Neural progenitor cell (in vitro differentiated cells): ENCODE measurements around the gene RHBDL3. TPM values are rescaled to one million over a fixed set of nuclear protein-coding genes. Genes with fewer than 3 reads are reported as not detected.
"Not testable (repeated sequence)": the region's sequence is repeated elsewhere in the genome, so short reads cannot be mapped to it uniquely, and the experiment has no call there.

ENCODE experiments used
- DNase-seq: peaks from one replicate; pipeline ENCODE4 v3.0.0-alpha.2; 2016; ENCODE audit warnings: low spot score
- H2AFZ ChIP-seq: fragments of 200-600 bp; sonication (generic); replicated peaks from 2 replicates; pipeline ENCODE4 v1.6.1; 2016; ENCODE audit warnings: antibody characterized with exemption
- H3F3A ChIP-seq: fragments of 200-600 bp; sonication (generic); 2 replicates; pipeline ENCODE4 v1.6.1; 2016; ENCODE audit warnings: antibody characterized with exemption, low read depth
- H3K27ac ChIP-seq: fragments of 200-600 bp; sonication (generic); 2 replicates; pipeline ENCODE4 v1.5.1; 2016; ENCODE audit warnings: mild to moderate bottlenecking
- H3K27me3 ChIP-seq: fragments of 200-600 bp; sonication (generic); 2 replicates; pipeline ENCODE4 v1.6.1; 2016; ENCODE audit warnings: mild to moderate bottlenecking, moderate library complexity
- H3K36me3 ChIP-seq: fragments of 200-600 bp; sonication (generic); 2 replicates; pipeline ENCODE4 v1.5.1; 2016
- H3K4me1 ChIP-seq: fragments of 200-600 bp; sonication (generic); 2 replicates; pipeline ENCODE4 v1.6.1; 2016; ENCODE audit warnings: mixed run types
- H3K4me2 ChIP-seq: fragments of 200-600 bp; sonication (generic); 2 replicates; pipeline ENCODE4 v1.6.1; 2016
- H3K4me3 ChIP-seq: fragments of 200-600 bp; sonication (generic); 2 replicates; pipeline ENCODE4 v1.5.1; 2016
- H3K79me2 ChIP-seq: fragments of 200-600 bp; sonication (generic); 2 replicates; pipeline ENCODE4 v1.6.1; 2016; ENCODE audit warnings: low read depth
- H3K9ac ChIP-seq: fragments of 200-600 bp; sonication (generic); 2 replicates; pipeline ENCODE4 v1.6.1; 2016
- H3K9me3 ChIP-seq: fragments of 200-600 bp; sonication (generic); 2 replicates; pipeline ENCODE4 v1.5.1; 2016; ENCODE audit warnings: low read depth
- H4K20me1 ChIP-seq: fragments of 200-600 bp; sonication (generic); 2 replicates; pipeline ENCODE4 v1.6.1; 2016; ENCODE audit warnings: low read depth
- H3K27ac Mint-ChIP-seq: 3 replicates; pipeline ENCODE4 v1.8.0; 2021; ENCODE audit warnings: mixed read lengths
- H3K27me3 Mint-ChIP-seq: 2 replicates; pipeline ENCODE4 v1.8.0; 2022; ENCODE audit warnings: low read depth, mild to moderate bottlenecking, inconsistent platforms, moderate library complexity, mixed read lengths; ENCODE audit not compliant: insufficient read depth
- H3K36me3 Mint-ChIP-seq: 3 replicates; pipeline ENCODE4 v1.8.0; 2021; ENCODE audit warnings: mixed read lengths
- H3K4me1 Mint-ChIP-seq: 3 replicates; pipeline ENCODE4 v1.8.0; 2021; ENCODE audit warnings: mixed read lengths
- H3K4me3 Mint-ChIP-seq: 3 replicates; pipeline ENCODE4 v1.8.0; 2021; ENCODE audit warnings: mild to moderate bottlenecking, moderate library complexity, mixed read lengths
- H3K9me3 Mint-ChIP-seq: 3 replicates; pipeline ENCODE4 v1.8.0; 2020; ENCODE audit warnings: mixed read lengths
- EZH2 ChIP-seq: fragments of 200-600 bp; sonication (generic); IDR thresholded peaks from 2 replicates; pipeline ENCODE4 v1.6.1; 2017; ENCODE audit warnings: antibody characterized with exemption, mild to moderate bottlenecking, moderate library complexity
- EZH2phosphoT487 ChIP-seq: fragments of 200-600 bp; sonication (generic); IDR thresholded peaks from 2 replicates; pipeline ENCODE4 v1.6.1; 2017; ENCODE audit warnings: antibody characterized with exemption
- total RNA-seq: library from RNA; depleted of rRNA; stranded (reverse); fragments of >200 nt; gene quantifications from 2 replicates; pipeline ENCODE4 v1.2.3, GENCODE V29; 2015; ENCODE audit warnings: low replicate concordance
- TF ChIP-seq, protein P1 (sequence below): fragments of 200-600 bp; sonication (generic); IDR thresholded peaks from 2 replicates; pipeline ENCODE4 v1.5.1; 2017; ENCODE audit warnings: antibody characterized with exemption, mild to moderate bottlenecking

Gene RHBDL3
- total RNA-seq, 1 donor from 2014 or later, result 2.5 TPM

DNA sequence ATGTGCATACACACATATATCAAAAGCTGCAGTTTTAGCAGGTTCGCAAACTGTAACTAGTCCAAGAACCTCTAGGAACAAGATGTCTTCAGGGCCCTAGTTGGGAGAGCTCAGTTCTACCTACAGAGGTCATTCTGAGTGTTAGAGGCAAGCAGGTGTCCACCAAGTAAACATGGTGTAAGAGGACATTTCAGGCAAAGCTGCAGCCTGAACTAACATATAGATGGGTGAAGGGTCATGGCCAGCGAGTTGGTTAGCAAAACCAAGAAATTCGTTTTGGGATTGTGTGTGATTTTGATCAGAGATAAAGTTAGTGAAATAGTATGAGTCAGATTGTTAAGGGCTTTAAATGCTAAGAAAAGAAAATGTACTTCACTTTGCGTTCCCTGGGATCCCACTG, 51.7 kb downstream of the RHBDL3 start:
- TF ChIP-seq EZH2phosphoT487, result no peak
- TF ChIP-seq EZH2, result no peak
- TF ChIP-seq, protein P1, sequence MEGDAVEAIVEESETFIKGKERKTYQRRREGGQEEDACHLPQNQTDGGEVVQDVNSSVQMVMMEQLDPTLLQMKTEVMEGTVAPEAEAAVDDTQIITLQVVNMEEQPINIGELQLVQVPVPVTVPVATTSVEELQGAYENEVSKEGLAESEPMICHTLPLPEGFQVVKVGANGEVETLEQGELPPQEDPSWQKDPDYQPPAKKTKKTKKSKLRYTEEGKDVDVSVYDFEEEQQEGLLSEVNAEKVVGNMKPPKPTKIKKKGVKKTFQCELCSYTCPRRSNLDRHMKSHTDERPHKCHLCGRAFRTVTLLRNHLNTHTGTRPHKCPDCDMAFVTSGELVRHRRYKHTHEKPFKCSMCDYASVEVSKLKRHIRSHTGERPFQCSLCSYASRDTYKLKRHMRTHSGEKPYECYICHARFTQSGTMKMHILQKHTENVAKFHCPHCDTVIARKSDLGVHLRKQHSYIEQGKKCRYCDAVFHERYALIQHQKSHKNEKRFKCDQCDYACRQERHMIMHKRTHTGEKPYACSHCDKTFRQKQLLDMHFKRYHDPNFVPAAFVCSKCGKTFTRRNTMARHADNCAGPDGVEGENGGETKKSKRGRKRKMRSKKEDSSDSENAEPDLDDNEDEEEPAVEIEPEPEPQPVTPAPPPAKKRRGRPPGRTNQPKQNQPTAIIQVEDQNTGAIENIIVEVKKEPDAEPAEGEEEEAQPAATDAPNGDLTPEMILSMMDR, result no peak
- Histone ChIP-seq H3F3A (peaks cover 10% of the 10 kb centered on the region), H3K27me3 (no peaks in the 10 kb centered on the region), H4K20me1 (no peaks in the 10 kb centered on the region), H3K9ac (no peak overlapping the region), H3K36me3 (no peaks in the 10 kb centered on the region), H3K79me2 (no peaks in the 10 kb centered on the region), H3K27ac (no peak overlapping the region), H3K4me3 (no peak overlapping the region), H2AFZ (no peak overlapping the region), H3K4me1 (peaks cover 15% of the 10 kb centered on the region), H3K4me2 (no peak overlapping the region), H3K9me3 (no peaks in the 10 kb centered on the region)
- Mint-ChIP-seq H3K9me3 (peaks cover 2% of the 10 kb centered on the region), H3K4me3 (no peak overlapping the region), H3K27ac (no peak overlapping the region), H3K36me3 (no peaks in the 10 kb centered on the region), H3K4me1 (peaks cover 32% of the 10 kb centered on the region), H3K27me3 (peaks cover 11% of the 10 kb centered on the region)
- no peak for DNase-seq

DNA sequence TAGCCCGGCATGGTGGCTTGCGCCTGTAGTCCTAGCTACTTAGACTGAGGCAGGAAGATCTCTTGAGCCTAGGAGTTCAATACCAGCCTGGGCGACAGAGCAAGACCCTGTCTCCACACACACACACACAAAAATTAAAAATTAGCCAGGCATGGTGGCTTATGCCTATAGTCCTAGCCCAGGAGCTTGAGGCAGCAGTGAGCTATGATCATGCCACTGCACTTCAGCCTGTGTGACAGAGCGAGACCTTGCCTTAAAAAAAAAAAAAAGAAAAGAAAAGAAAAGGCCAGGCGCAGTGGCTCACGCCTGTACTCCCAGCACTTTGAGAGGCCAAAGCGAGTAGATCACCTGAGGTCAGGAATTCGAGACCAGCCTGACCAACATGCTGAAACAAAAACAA, 52.4 kb downstream of the RHBDL3 start:
- H3K27me3 Mint-ChIP-seq, result peaks cover 11% of the 10 kb centered on the region
- H3K4me3 ChIP-seq, result no peak overlapping the region
- H3K4me3 Mint-ChIP-seq, result no peak overlapping the region
- no peak overlapping the region for H2AFZ ChIP-seq
- H3K9ac ChIP-seq, result no peak overlapping the region
- H3K27me3 ChIP-seq, result no peaks in the 10 kb centered on the region
- DNase-seq, result no peak
- H3K27ac Mint-ChIP-seq, result no peak overlapping the region
- H3K9me3 ChIP-seq, result no peaks in the 10 kb centered on the region
- no peaks in the 10 kb centered on the region for H3K79me2 ChIP-seq
- peaks cover 37% of the 10 kb centered on the region for H3K4me1 Mint-ChIP-seq
- H3K4me1 ChIP-seq, result peaks cover 15% of the 10 kb centered on the region
- H3K9me3 Mint-ChIP-seq, result peaks cover 2% of the 10 kb centered on the region
- H4K20me1 ChIP-seq, result no peaks in the 10 kb centered on the region
- TF ChIP-seq, protein P1, result no peak
- TF ChIP-seq EZH2phosphoT487 (no peak), EZH2 (no peak)
- H3K36me3 ChIP-seq, result no peaks in the 10 kb centered on the region
- no peak overlapping the region for H3K4me2 ChIP-seq
- H3K36me3 Mint-ChIP-seq, result no peaks in the 10 kb centered on the region
- H3F3A ChIP-seq, result peaks cover 10% of the 10 kb centered on the region
- H3K27ac ChIP-seq, result no peak overlapping the region

DNA sequence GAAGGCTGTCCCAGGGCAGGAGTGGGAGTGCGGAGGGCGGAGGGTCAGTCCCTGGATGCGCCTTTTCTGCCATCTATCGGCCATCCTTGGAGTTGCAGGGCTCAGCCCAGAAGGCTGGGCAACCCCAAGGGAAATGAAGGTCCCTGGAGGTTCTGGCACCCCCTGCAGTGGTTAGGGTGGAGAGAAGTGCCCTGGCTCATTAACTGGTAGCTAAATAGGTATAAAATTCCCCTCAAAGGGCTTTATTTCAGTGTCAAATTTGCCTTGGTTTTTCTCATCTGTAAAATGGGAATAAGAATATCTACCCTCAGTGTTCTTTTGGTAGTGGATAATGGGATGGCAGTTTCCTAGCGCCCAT, 53.9 kb downstream of the RHBDL3 start:
- Mint-ChIP-seq H3K4me1 (peaks cover 40% of the 10 kb centered on the region), H3K36me3 (no peaks in the 10 kb centered on the region), H3K27me3 (peaks cover 13% of the 10 kb centered on the region), H3K9me3 (peaks cover 2% of the 10 kb centered on the region), H3K4me3 (no peak overlapping the region), H3K27ac (no peak overlapping the region)
- no peaks in the 10 kb centered on the region for H3K36me3 ChIP-seq
- H3K4me2 ChIP-seq, result no peak overlapping the region
- no peaks in the 10 kb centered on the region for H3K27me3 ChIP-seq
- no peaks in the 10 kb centered on the region for H3K9me3 ChIP-seq
- peak; percentile 79 for DNase-seq
- peaks cover 23% of the 10 kb centered on the region for H3F3A ChIP-seq
- H3K4me1 ChIP-seq, result peaks cover 26% of the 10 kb centered on the region
- H3K79me2 ChIP-seq, result no peaks in the 10 kb centered on the region
- no peak overlapping the region for H2AFZ ChIP-seq
- TF ChIP-seq, protein P1, result peak; percentile 94
- TF ChIP-seq EZH2phosphoT487 (no peak), EZH2 (no peak)
- no peak overlapping the region for H3K4me3 ChIP-seq
- no peak overlapping the region for H3K9ac ChIP-seq
- no peak overlapping the region for H3K27ac ChIP-seq
- no peaks in the 10 kb centered on the region for H4K20me1 ChIP-seq

DNA sequence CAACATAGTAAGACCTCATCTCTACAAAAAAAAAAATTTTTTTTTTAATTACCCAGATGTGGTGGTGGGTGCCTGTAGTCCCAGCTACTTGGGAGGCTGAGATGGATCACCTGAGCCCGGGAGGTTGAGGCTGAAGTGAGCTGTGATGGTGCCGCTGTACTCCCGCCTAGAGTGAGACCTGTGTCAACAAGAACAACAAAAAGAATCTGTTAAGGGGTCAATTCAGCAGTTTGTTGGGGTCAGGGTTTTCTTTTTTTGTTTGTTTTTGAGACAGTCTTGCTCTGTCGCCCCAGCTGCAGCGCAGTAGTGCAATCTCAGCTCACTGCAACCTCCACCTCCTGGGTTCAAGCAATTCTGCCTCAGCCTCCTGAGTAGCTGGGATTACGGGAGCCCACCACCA, 54.4 kb downstream of the RHBDL3 start:
- not testable (repeated sequence) for H3K27ac ChIP-seq, H3K27me3 ChIP-seq, H3K9ac ChIP-seq, H3K36me3 ChIP-seq, H3K4me3 Mint-ChIP-seq, DNase-seq, H3K4me2 ChIP-seq, H3K27ac Mint-ChIP-seq, H4K20me1 ChIP-seq, H3K36me3 Mint-ChIP-seq, H3K9me3 ChIP-seq, H3K4me3 ChIP-seq, H3K9me3 Mint-ChIP-seq, H2AFZ ChIP-seq, H3K79me2 ChIP-seq
- Mint-ChIP-seq H3K4me1 (peaks cover 35% of the 10 kb centered on the region), H3K27me3 (peaks cover 13% of the 10 kb centered on the region)
- Histone ChIP-seq H3F3A (peaks cover 27% of the 10 kb centered on the region), H3K4me1 (peaks cover 23% of the 10 kb centered on the region)
